Measurements from ENCODE around the gene PTTG1. TPM values are rescaled to one million over a fixed set of nuclear protein-coding genes. Genes with fewer than 3 reads are reported as not detected.

Gene PTTG1
- total RNA-seq, 1 experiment from 2014 or later, result 239 TPM

DNA sequence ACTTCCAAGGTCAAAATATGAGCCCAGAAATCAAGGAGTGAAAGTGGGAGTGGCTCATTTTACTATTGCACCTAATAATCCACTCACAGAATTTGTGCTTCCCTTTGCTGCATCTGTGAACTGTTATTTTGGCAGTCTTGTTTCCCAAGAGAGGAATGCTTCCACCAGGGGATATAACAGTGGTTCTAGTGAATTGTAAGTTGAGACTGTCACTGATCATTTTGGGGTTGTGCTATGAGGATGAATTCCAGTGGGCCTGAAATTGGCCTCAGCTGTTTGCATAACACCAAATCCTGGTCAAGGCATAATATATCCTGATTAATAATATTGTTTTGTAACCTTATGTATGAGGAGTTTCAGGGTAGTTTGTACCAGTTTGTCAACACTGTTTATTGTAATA is 36.2 kb upstream of the PTTG1 start:
- H3K9me3 Mint-ChIP-seq, result peaks cover 19% of the 10 kb centered on the region
- ChIA-PET CTCF (no interaction called here), POLR2A (no interaction called here)
- no peak overlapping the region for H3K4me3 Mint-ChIP-seq
- peaks cover 9% of the 10 kb centered on the region for H3K27me3 Mint-ChIP-seq (ENCODE audit: low read depth)
- no peak for ATAC-seq
- TF ChIP-seq, protein P1, sequence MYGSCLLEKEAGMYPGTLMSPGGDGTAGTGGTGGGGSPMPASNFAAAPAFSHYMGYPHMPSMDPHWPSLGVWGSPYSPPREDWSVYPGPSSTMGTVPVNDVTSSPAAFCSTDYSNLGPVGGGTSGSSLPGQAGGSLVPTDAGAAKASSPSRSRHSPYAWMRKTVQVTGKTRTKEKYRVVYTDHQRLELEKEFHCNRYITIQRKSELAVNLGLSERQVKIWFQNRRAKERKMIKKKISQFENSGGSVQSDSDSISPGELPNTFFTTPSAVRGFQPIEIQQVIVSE (CRISPR knock-in tag; IDR thresholded peaks at IDR 0.05; ENCODE audit: borderline replicate concordance), result no peak
- TF ChIP-seq KAT7 (CRISPR knock-in tag; IDR thresholded peaks at IDR 0.05; ENCODE audit: borderline replicate concordance) (no peak), TP53 (CRISPR knock-in tag; IDR thresholded peaks at IDR 0.05) (no peak), GRHL2 (CRISPR knock-in tag; IDR thresholded peaks at IDR 0.05; ENCODE audit: insufficient replicate concordance, severe bottlenecking) (no peak), NFE2L1 (CRISPR knock-in tag; IDR thresholded peaks at IDR 0.05) (no peak), SMAD3 (CRISPR knock-in tag; IDR thresholded peaks at IDR 0.05; ENCODE audit: borderline replicate concordance) (no peak), NFATC4 (CRISPR knock-in tag; IDR thresholded peaks at IDR 0.05) (no peak), OVOL2 (CRISPR knock-in tag; IDR thresholded peaks at IDR 0.05; ENCODE audit: borderline replicate concordance) (no peak), ZNF263 (CRISPR knock-in tag; IDR thresholded peaks at IDR 0.05; ENCODE audit: low read depth) (no peak), CBFB (CRISPR knock-in tag; IDR thresholded peaks at IDR 0.05; ENCODE audit: low read depth) (no peak), EMX1 (CRISPR knock-in tag; IDR thresholded peaks at IDR 0.05) (no peak), SP1 (CRISPR knock-in tag; conservative IDR thresholded peaks at IDR 0.05) (no peak), ZNF317 (CRISPR knock-in tag; IDR thresholded peaks at IDR 0.05; ENCODE audit: borderline replicate concordance, low read depth) (no peak), JUN (CRISPR knock-in tag; IDR thresholded peaks at IDR 0.05) (no peak)
- TF ChIP-seq, protein P2, sequence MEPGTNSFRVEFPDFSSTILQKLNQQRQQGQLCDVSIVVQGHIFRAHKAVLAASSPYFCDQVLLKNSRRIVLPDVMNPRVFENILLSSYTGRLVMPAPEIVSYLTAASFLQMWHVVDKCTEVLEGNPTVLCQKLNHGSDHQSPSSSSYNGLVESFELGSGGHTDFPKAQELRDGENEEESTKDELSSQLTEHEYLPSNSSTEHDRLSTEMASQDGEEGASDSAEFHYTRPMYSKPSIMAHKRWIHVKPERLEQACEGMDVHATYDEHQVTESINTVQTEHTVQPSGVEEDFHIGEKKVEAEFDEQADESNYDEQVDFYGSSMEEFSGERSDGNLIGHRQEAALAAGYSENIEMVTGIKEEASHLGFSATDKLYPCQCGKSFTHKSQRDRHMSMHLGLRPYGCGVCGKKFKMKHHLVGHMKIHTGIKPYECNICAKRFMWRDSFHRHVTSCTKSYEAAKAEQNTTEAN (CRISPR knock-in tag; IDR thresholded peaks at IDR 0.05), result no peak
- TF ChIP-seq, protein P3, sequence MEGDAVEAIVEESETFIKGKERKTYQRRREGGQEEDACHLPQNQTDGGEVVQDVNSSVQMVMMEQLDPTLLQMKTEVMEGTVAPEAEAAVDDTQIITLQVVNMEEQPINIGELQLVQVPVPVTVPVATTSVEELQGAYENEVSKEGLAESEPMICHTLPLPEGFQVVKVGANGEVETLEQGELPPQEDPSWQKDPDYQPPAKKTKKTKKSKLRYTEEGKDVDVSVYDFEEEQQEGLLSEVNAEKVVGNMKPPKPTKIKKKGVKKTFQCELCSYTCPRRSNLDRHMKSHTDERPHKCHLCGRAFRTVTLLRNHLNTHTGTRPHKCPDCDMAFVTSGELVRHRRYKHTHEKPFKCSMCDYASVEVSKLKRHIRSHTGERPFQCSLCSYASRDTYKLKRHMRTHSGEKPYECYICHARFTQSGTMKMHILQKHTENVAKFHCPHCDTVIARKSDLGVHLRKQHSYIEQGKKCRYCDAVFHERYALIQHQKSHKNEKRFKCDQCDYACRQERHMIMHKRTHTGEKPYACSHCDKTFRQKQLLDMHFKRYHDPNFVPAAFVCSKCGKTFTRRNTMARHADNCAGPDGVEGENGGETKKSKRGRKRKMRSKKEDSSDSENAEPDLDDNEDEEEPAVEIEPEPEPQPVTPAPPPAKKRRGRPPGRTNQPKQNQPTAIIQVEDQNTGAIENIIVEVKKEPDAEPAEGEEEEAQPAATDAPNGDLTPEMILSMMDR (IDR thresholded peaks at IDR 0.05), result no peak
- TF ChIP-seq, protein P4, sequence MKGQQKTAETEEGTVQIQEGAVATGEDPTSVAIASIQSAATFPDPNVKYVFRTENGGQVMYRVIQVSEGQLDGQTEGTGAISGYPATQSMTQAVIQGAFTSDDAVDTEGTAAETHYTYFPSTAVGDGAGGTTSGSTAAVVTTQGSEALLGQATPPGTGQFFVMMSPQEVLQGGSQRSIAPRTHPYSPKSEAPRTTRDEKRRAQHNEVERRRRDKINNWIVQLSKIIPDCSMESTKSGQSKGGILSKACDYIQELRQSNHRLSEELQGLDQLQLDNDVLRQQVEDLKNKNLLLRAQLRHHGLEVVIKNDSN (CRISPR knock-in tag; IDR thresholded peaks at IDR 0.05), result no peak
- TF ChIP-seq, protein P5, sequence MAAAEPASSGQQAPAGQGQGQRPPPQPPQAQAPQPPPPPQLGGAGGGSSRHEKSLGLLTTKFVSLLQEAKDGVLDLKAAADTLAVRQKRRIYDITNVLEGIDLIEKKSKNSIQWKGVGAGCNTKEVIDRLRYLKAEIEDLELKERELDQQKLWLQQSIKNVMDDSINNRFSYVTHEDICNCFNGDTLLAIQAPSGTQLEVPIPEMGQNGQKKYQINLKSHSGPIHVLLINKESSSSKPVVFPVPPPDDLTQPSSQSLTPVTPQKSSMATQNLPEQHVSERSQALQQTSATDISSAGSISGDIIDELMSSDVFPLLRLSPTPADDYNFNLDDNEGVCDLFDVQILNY (CRISPR knock-in tag; IDR thresholded peaks at IDR 0.05), result no peak
- TF ChIP-seq, protein P6, sequence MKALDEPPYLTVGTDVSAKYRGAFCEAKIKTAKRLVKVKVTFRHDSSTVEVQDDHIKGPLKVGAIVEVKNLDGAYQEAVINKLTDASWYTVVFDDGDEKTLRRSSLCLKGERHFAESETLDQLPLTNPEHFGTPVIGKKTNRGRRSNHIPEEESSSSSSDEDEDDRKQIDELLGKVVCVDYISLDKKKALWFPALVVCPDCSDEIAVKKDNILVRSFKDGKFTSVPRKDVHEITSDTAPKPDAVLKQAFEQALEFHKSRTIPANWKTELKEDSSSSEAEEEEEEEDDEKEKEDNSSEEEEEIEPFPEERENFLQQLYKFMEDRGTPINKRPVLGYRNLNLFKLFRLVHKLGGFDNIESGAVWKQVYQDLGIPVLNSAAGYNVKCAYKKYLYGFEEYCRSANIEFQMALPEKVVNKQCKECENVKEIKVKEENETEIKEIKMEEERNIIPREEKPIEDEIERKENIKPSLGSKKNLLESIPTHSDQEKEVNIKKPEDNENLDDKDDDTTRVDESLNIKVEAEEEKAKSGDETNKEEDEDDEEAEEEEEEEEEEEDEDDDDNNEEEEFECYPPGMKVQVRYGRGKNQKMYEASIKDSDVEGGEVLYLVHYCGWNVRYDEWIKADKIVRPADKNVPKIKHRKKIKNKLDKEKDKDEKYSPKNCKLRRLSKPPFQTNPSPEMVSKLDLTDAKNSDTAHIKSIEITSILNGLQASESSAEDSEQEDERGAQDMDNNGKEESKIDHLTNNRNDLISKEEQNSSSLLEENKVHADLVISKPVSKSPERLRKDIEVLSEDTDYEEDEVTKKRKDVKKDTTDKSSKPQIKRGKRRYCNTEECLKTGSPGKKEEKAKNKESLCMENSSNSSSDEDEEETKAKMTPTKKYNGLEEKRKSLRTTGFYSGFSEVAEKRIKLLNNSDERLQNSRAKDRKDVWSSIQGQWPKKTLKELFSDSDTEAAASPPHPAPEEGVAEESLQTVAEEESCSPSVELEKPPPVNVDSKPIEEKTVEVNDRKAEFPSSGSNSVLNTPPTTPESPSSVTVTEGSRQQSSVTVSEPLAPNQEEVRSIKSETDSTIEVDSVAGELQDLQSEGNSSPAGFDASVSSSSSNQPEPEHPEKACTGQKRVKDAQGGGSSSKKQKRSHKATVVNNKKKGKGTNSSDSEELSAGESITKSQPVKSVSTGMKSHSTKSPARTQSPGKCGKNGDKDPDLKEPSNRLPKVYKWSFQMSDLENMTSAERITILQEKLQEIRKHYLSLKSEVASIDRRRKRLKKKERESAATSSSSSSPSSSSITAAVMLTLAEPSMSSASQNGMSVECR (CRISPR knock-in tag; IDR thresholded peaks at IDR 0.05; ENCODE audit: borderline replicate concordance), result no peak
- no peak for DNase-seq (ENCODE audit: low spot score)
- H3K4me1 Mint-ChIP-seq, result no peaks in the 10 kb centered on the region
- H3K27ac Mint-ChIP-seq, result no peak overlapping the region
- peaks cover 11% of the 10 kb centered on the region for H3K36me3 Mint-ChIP-seq

Measured in WTC11 (cell line).